RWPE1 (cell line): Measurements from ENCODE around the gene ZNF615.
"Not testable (repeated sequence)": the region's sequence is repeated elsewhere in the genome, so short reads cannot be mapped to it uniquely, and the experiment has no call there.

ENCODE experiments used
- CTCF ChIA-PET: fragments of 350-600 bp; sonication (Branson Sonifier 250); formaldehyde crosslinking; extraction: SDS; loops from one replicate; lab custom pipeline; 2021; lab: Yijun Ruan, JAX
- POLR2A ChIA-PET: fragments of 400-600 bp; formaldehyde crosslinking; extraction: SDS; loops from one replicate; lab custom pipeline; 2020; ENCODE audit warnings: antibody characterized with exemption; ENCODE audit not compliant: low non-redundant PET; lab: Yijun Ruan, JAX
- DNase-seq: peaks from one replicate; pipeline ENCODE4 v3.0.0; 2012; ENCODE audit warnings: low spot score
- H3K27ac ChIP-seq: fragments of 450-650 bp; 2 replicates; pipeline ENCODE4 v1.5.1; 2017
- CTCF ChIP-seq: fragments of 450-650 bp; conservative IDR thresholded peaks from 2 replicates; pipeline ENCODE4 v1.5.1; 2017; ENCODE audit warnings: low read depth, mild to moderate bottlenecking

The ZNF615 gene

GRCh38 chr19:51959791-51960190 is 48.2 kb downstream of the ZNF615 start:
- DNase-seq, result no peak
- no peak overlapping the region for H3K27ac ChIP-seq
- no peak for TF ChIP-seq CTCF
- ChIA-PET POLR2A (no interaction called here), CTCF (interaction anchor here (0.6 kb wide), 1 partner anchor 1913 kb away, joined by 4 read pairs; no protein-coding TSS in a partner anchor)

DNA sequence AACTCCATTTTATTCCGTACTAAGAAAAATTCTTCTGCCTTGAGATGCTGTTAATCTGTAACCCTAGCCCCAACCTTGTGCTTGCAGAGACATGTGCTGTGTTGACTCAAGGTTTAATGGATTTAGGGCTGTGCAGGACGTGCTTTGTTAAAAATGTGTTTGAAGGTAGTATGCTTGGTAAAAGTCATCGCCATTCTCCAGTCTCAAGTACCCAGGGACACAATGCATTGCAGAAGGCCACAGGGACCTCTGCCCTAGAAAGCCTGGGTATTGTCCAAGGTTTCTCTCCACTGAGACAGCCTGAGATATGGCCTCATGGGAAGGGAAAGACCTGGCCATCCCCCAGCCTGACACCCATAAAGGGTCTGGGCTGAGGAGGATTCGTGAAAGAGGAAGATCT is 50.2 kb downstream of the ZNF615 start:
- DNase-seq, CTCF ChIA-PET, POLR2A ChIA-PET, H3K27ac ChIP-seq: not testable (repeated sequence)

DNA sequence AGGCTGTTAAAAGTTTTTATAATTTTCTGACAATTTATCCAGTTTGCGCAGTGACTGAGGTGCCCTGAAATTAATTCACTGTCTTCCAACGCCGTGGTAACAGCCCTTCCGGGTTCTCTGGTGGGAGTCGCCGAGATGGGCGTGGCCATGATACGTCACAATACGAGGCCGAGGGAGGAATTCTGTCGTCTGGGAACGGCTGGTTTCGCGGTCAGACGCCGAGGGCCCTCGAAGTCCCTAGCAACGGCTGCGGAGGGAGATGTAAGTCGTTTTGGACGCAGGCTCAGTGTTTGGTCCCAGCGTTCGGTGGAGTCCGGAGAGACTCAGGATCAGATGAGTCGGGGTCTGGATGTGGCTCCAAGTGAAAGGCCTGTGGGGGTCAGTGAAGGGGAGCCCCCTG is 59.0 kb downstream of the ZNF615 start:
- POLR2A ChIA-PET, result no interaction called here
- H3K27ac ChIP-seq, result no peak overlapping the region
- no peak for DNase-seq
- CTCF ChIA-PET, result no interaction called here
- no peak for TF ChIP-seq CTCF

DNA sequence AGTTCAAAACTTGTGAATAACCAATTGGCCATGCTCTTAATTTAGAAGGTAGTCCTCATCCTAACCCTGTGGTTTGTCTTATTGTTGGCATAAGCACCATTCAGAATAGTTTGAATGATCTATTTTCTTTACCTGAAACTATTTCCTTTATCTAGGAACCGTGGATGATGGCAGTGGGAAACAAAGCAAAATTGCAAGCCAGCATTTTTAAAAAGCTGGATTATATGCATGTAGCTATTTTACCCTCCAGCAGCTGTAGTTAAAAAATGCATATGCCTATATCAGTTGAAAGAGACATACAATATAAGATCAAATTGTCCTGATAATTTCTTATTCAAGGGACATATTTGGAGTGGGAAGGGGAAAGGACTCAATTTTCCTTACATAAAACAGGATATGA is 61.4 kb downstream of the ZNF615 start:
- DNase-seq, result no peak
- POLR2A ChIA-PET, result no interaction called here
- H3K27ac ChIP-seq, result no peak overlapping the region
- no peak for TF ChIP-seq CTCF
- CTCF ChIA-PET, result no interaction called here

GRCh38 chr19:51944798-51945552 is 63.0 kb downstream of the ZNF615 start:
- no peak for TF ChIP-seq CTCF
- DNase-seq, result no peak
- ChIA-PET POLR2A (no interaction called here), CTCF (interaction anchor here (0.5 kb wide), 1 partner anchor 100 kb away, joined by 3 read pairs; no protein-coding TSS in a partner anchor)
- no peak overlapping the region for H3K27ac ChIP-seq
